K562 (cell line): ENCODE measurements around the gene CTPS1. TPM values are rescaled to one million over a fixed set of nuclear protein-coding genes. Genes with fewer than 3 reads are reported as not detected.
A peak's percentile ranks its signal among the peaks of the same experiment; 100 is the strongest.

Source experiments
- ATAC-seq: fragments of 200-7000 bp; cut with Tn5 transposase; 3 replicates; pipeline ENCODE4 v1.9.1; 2020; ENCODE audit warnings: moderate library complexity
- BruUV-seq: library from RNA; stranded (reverse); fragments of 400-500 nt; replicated peaks from 2 replicates; lab custom pipeline; 2021; lab: Mats Ljungman, UMichigan
- CTCF ChIA-PET: fragments of 300-600 bp; formaldehyde crosslinking; extraction: SDS; loops from one replicate; lab custom pipeline; 2021; ENCODE audit warnings: low intra/inter-chr PET ratio; lab: Yijun Ruan, JAX
- POLR2A ChIA-PET: fragments of 300-600, 350-650 bp; sonication (Branson Sonifier 250); formaldehyde crosslinking; extraction: SDS; loops from one replicate; lab custom pipeline; 2021; ENCODE audit warnings: antibody characterized with exemption, inconsistent platforms; lab: Yijun Ruan, JAX
- DNase-seq, 4 experiments: peaks; one replicate each; pipeline versions ENCODE4 v3.0.0 to v3.0.0-alpha.2; 2011 to 2018; ENCODE audit warnings: low spot score in 3 of 4, mixed read lengths in 3 of 4; ENCODE audit errors: extremely low read depth in 1 of 4
- FAIRE-seq: peaks from 2 replicates; lab custom pipeline; 2011; peaks lifted over from hg19 to GRCh38; lab: Jason Lieb, UNC
- H2AFZ ChIP-seq: 2 replicates; pipeline ENCODE4 v1.6.0; 2011; ENCODE audit warnings: low read depth, low read length, control low read depth, inconsistent platforms
- H3K27ac ChIP-seq: fragments of 200-600 bp; 3 replicates; pipeline ENCODE4 v1.8.0; 2011; ENCODE audit warnings: low read depth, mild to moderate bottlenecking, control low read depth, inconsistent platforms, low read length, moderate library complexity, mixed read lengths; ENCODE audit errors: extremely low read depth
- H3K27me3 ChIP-seq, 2 experiments: fragments of 300-600 bp in 1 of 2; 2 replicates in 1 of 2; 3 replicates in 1 of 2; pipeline versions ENCODE4 v1.6.0 to v1.8.0; 2011; ENCODE audit warnings: inconsistent platforms in 2 of 2, low read length in 2 of 2, mild to moderate bottlenecking in 1 of 2, mixed read lengths in 1 of 2, moderate library complexity in 1 of 2; ENCODE audit not compliant: control insufficient read depth in 2 of 2, insufficient read depth in 2 of 2
- H3K36me3 ChIP-seq: fragments of 300-600 bp; 3 replicates; pipeline ENCODE4 v1.8.0; 2011; ENCODE audit warnings: mild to moderate bottlenecking, low read length, inconsistent platforms; ENCODE audit not compliant: control insufficient read depth, insufficient read depth
- H3K4me1 ChIP-seq, 2 experiments: fragments of 200-600 bp in 1 of 2; replicated peaks in 1 of 2; 2 replicates in 1 of 2; 3 replicates in 1 of 2; pipeline versions ENCODE4 v1.5.1 to v1.8.0; 2011; ENCODE audit warnings: inconsistent platforms in 2 of 2, low read length in 2 of 2, mild to moderate bottlenecking in 1 of 2, mixed read lengths in 1 of 2, moderate library complexity in 1 of 2; ENCODE audit not compliant: control insufficient read depth in 2 of 2, insufficient read depth in 2 of 2
- H3K4me2 ChIP-seq: 2 replicates; pipeline ENCODE4 v1.6.1; 2011; ENCODE audit warnings: low read length, control low read depth, inconsistent platforms, mixed read lengths; ENCODE audit not compliant: insufficient read depth
- H3K4me3 ChIP-seq: fragments of 200-600 bp; sonication (generic), shearing (Covaris generic); 2 replicates; pipeline ENCODE4 v1.5.1; 2016; ENCODE audit warnings: control low read depth, inconsistent platforms
- H3K79me2 ChIP-seq: fragments of 200-600 bp; 3 replicates; pipeline ENCODE4 v1.8.0; 2011; ENCODE audit warnings: low read length, inconsistent platforms; ENCODE audit not compliant: control insufficient read depth, insufficient read depth
- H3K9ac ChIP-seq, 2 experiments: 2 replicates each; pipeline versions ENCODE4 v1.6.0 to v1.6.1; 2011; ENCODE audit warnings: low read depth in 2 of 2, low read length in 2 of 2, control low read depth in 1 of 2, inconsistent platforms in 1 of 2, mild to moderate bottlenecking in 1 of 2, mixed read lengths in 1 of 2; ENCODE audit not compliant: insufficient read depth in 1 of 2
- H3K9me1 ChIP-seq: one replicate; pipeline ENCODE4 v1.6.0; 2011; ENCODE audit warnings: inconsistent platforms, mild to moderate bottlenecking, low read length, moderate library complexity; ENCODE audit not compliant: control insufficient read depth, insufficient read depth
- H3K9me3 ChIP-seq: replicated peaks from 2 replicates; pipeline ENCODE4 v1.5.1; 2011; ENCODE audit warnings: low read depth, low read length, inconsistent platforms; ENCODE audit not compliant: control insufficient read depth, insufficient read depth
- H4K20me1 ChIP-seq: replicated peaks from 2 replicates; pipeline ENCODE4 v1.6.1; 2011; ENCODE audit warnings: low read length, inconsistent platforms, mixed read lengths; ENCODE audit not compliant: control insufficient read depth, insufficient read depth
- CEBPZ ChIP-seq: fragments of 150-350 bp; IDR thresholded peaks from 2 replicates; pipeline ENCODE4 v1.6.1; 2014; ENCODE audit warnings: low read depth, mild to moderate bottlenecking, low read length, borderline replicate concordance
- ELF4 ChIP-seq: fragments of 450-650 bp; formaldehyde crosslinking; IDR thresholded peaks from 2 replicates; pipeline ENCODE4 v1.4.0; 2022; ENCODE audit warnings: missing genetic modification characterization
- MXI1 ChIP-seq: IDR thresholded peaks from 2 replicates; pipeline ENCODE4 v1.6.1; 2011; ENCODE audit warnings: low read depth, mild to moderate bottlenecking, improper control_type of control experiment, low read length
- NR0B1 ChIP-seq: fragments of 450-650 bp; IDR thresholded peaks from one replicate; pipeline ENCODE4 v1.6.1; 2018; ENCODE audit warnings: mild to moderate bottlenecking, moderate library complexity; ENCODE audit not compliant: partially characterized antibody
- SFPQ ChIP-seq: fragments of 200-400 bp; formaldehyde crosslinking; IDR thresholded peaks from 2 replicates; pipeline ENCODE4 v1.6.1; 2017; ENCODE audit warnings: mild to moderate bottlenecking, low read depth, low read length, moderate library complexity
- WHSC1 ChIP-seq: IDR thresholded peaks from one replicate; pipeline ENCODE4 v1.6.1; 2012; ENCODE audit warnings: low read length, control low read depth, inconsistent platforms
- WGBS: fragments of 100-300 bp; shearing (Covaris generic); methylation state at CpG from one replicate; pipeline ENCODE4 v1.1.6; 2016; ENCODE audit warnings: low coverage, mixed read lengths; ENCODE audit not compliant: insufficient coverage; ENCODE audit errors: missing lambda C conversion rate; 5-methylcytosine and 5-hydroxymethylcytosine counted together
- in situ Hi-C: fragments of 300-500 bp; cut with MboI; formaldehyde crosslinking; loops from 4 replicates; pipeline ENCODE4 v1.15.0; 2018; ENCODE audit warnings: inconsistent platforms, mixed read lengths
- intact Hi-C: fragments of 100-400 bp; cut with micrococcal nuclease; formaldehyde crosslinking; loops from 2 replicates; pipeline ENCODE4 v1.14.2; 2022
- polyA plus RNA-seq, 8 experiments: library from polyadenylated mRNA; depleted of rRNA in 4 of 8; stranded (reverse) in 5 of 8; unstranded in 3 of 8; fragments of >200 nt; fragmentation: Nextera tagmentation in 2 of 8; fragmentation: Illumina TruSeq in 1 of 8; extraction: Ambion mirVana in 2 of 8; extraction: Trizol in 1 of 8; gene quantifications; 2 replicates each; pipeline versions ENCODE4 v1.2.1 to v1.2.3, GENCODE V29; 2011 to 2014; ENCODE audit warnings: inconsistent platforms in 1 of 8, missing spikeins in 1 of 8
- total RNA-seq, 7 experiments: library from RNA; depleted of rRNA in 6 of 7; stranded (reverse); fragments of >200 nt in 6 of 7; fragmentation: Illumina TruSeq in 2 of 7; extraction: Trizol in 2 of 7; gene quantifications; 2 replicates each; pipeline versions ENCODE4 v1.2.1 to v1.2.3, GENCODE V29; 2011 to 2021; ENCODE audit warnings: low replicate concordance in 1 of 7

The CTPS1 gene
- total and polyA plus RNA-seq, 9 of the 15 experiments (the other 6 are each of a cell fraction or from before 2014, with no cell fraction given) = 44.4 to 164 (median 87.7) TPM

DNA sequence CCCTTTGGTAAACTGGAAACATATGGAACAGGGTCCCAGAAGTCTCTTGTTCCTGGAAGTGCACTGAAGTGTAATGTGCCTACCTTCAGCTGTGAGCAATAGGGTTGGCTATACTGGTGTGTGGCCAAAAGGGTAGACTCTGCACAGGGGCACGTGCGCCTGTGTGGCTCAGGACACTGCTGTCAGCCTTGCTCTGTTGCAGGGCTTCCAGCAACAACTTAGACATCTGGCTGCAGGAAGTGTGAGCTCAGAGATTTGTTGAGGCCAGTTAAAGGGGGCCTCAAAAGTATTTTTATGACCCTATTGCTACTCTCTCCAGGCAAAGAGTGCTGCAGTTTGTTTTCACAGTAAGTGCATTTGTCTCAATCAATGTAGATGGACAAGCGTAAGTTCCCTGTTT, 7.5 kb downstream of the CTPS1 start:
- TF ChIP-seq ELF4 (CRISPR knock-in tag) (no peak), WHSC1 (peak; percentile 61)
- Histone ChIP-seq H3K4me3 (no peak overlapping the region), H3K4me2 (no peak overlapping the region), H3K4me1 (peaks cover 3 to 8% of the 10 kb centered on the region in 2 experiments; a peak in 4 of 5 replicates), H2AFZ (no peak overlapping the region), H3K9me1 (peaks cover 4% of the 10 kb centered on the region), H3K9me3 (no peaks in the 10 kb centered on the region), H3K36me3 (peaks cover 100% of the 10 kb centered on the region), H3K9ac (no peak overlapping the region), H3K27me3 (no peaks in the 10 kb centered on the region), H3K27ac (no peak overlapping the region), H4K20me1 (peaks cover 4% of the 10 kb centered on the region), H3K79me2 (peaks cover 34% of the 10 kb centered on the region)
- ATAC-seq (no peak; the same call in 1 of the 3 replicates), DNase-seq (no peak), FAIRE-seq (no peak)
- ChIA-PET CTCF (no interaction called here), POLR2A (interaction anchor here (0.7 to 3.9 kb wide), 3 partner anchors 9 to 1793 kb away, joined by 3 to 24 read pairs (median 7); no protein-coding TSS in a partner anchor)
- WGBS = 94% methylated on average over 3 of the region's 3 CpGs
- BruUV-seq = no TSS peak
- intact Hi-C loops = no loop called here
- in situ Hi-C loops = no loop called here

DNA sequence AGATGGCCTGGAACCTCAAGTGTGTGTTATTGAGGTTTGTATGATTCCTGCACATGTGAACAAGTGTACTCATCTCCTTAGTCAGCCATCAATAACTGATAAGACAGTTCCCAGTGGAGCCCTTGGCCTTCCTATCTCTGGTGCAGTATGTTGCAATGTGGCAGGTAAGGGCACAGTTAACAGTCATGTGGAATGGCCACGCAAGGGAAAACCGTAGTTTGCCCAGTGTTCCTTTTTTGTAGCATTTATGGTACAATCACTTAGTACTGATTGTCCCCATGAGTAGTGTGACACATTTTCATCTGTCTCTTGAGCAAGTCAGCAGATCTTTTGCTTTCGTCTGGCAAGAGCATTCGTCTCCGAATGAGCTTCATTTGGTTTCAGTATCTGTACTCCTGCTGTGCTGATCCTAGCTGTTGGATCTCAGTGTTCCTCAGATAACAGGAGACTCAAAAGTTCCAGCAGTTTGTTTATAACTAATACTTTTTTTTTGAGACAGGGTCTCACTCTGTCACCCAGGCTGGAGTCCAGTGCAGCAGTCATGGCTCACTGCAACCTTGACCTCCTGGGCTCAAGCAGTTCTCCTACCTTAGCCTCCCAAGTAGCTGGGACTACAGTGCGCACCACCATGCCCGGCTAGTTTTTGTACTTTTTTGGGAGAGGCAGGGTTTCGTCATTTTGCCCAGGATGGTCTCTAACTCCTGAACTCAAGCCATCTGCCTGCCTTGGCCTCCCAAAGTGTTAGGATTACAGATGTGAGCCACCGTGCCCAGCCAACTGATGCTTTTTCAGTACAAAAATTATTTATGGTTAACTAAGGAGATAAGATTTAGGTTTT, 8.2 kb downstream of the CTPS1 start:
- no peak for FAIRE-seq
- ChIA-PET CTCF (no interaction called here), POLR2A (interaction anchor here (3.9 kb wide), 1 partner anchor 9 kb away, joined by 24 read pairs; no protein-coding TSS in a partner anchor)
- in situ Hi-C loops = no loop called here
- H3K4me1 ChIP-seq = 0 out of 5 replicates have a peak, but pooled peaks cover 0 to 3% of the 10 kb centered on the region in 2 experiments
- H4K20me1 ChIP-seq = no peaks in the 10 kb centered on the region
- ATAC-seq = no peak
- no peak overlapping the region for H2AFZ ChIP-seq
- no peaks in the 10 kb centered on the region for H3K27me3 ChIP-seq
- H3K9me1 ChIP-seq = peaks cover 4% of the 10 kb centered on the region
- no peak overlapping the region for H3K4me2 ChIP-seq
- no peak for DNase-seq
- intact Hi-C loops = no loop called here
- peaks cover 99% of the 10 kb centered on the region for H3K36me3 ChIP-seq
- H3K9ac ChIP-seq = no peak overlapping the region
- no peaks in the 10 kb centered on the region for H3K9me3 ChIP-seq
- H3K4me3 ChIP-seq = no peak overlapping the region
- WGBS = 92% methylated on average over 9 of the region's 9 CpGs
- peaks cover 27% of the 10 kb centered on the region for H3K79me2 ChIP-seq
- no peak overlapping the region for H3K27ac ChIP-seq
- no TSS peak for BruUV-seq
- no peak for TF ChIP-seq CEBPZ
- no peak for TF ChIP-seq SFPQ
- no peak for TF ChIP-seq MXI1
- TF ChIP-seq NR0B1 = no peak
